Measurements from ENCODE around the gene DOCK2.

DOCK2 gene

DNA sequence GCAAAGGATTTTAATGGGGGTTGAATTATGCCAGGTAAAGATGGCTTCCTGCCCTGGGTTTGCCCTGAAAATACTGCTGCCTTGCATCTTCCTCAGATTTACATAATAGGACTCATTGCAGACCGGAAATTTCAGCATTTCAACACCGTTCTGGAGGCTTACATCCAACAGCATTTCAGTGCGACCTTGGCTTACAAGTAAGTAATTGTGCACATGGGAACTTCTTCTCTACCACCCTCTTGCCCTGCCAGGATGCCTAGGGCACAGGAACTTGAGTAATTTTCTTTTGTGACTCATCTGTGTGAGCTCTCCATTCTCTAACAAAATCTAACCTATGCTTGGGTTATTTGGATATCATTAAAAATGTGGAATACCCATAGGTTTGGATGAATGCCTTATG lies 80.2 kb downstream of the DOCK2 start:
- no peak overlapping the region for H3K4me3 ChIP-seq (ENCODE audit: severe bottlenecking)
- H3K27me3 ChIP-seq (ENCODE audit: insufficient read depth, poor library complexity, severe bottlenecking): no peaks in the 10 kb centered on the region
- H3K36me3 ChIP-seq (ENCODE audit: low read depth): no peaks in the 10 kb centered on the region
- peak; percentile 87 for DNase-seq (ENCODE audit: low spot score)
- TF ChIP-seq, protein P1, sequence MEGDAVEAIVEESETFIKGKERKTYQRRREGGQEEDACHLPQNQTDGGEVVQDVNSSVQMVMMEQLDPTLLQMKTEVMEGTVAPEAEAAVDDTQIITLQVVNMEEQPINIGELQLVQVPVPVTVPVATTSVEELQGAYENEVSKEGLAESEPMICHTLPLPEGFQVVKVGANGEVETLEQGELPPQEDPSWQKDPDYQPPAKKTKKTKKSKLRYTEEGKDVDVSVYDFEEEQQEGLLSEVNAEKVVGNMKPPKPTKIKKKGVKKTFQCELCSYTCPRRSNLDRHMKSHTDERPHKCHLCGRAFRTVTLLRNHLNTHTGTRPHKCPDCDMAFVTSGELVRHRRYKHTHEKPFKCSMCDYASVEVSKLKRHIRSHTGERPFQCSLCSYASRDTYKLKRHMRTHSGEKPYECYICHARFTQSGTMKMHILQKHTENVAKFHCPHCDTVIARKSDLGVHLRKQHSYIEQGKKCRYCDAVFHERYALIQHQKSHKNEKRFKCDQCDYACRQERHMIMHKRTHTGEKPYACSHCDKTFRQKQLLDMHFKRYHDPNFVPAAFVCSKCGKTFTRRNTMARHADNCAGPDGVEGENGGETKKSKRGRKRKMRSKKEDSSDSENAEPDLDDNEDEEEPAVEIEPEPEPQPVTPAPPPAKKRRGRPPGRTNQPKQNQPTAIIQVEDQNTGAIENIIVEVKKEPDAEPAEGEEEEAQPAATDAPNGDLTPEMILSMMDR (IDR thresholded peaks at IDR 0.05; ENCODE audit: poor library complexity, severe bottlenecking): no peak
- peak overlapping the region; percentile 77 for H3K27ac ChIP-seq (ENCODE audit: poor library complexity, severe bottlenecking)
- H3K9me3 ChIP-seq (ENCODE audit: severe bottlenecking): no peaks in the 10 kb centered on the region
- peaks cover 16% of the 10 kb centered on the region for H3K4me1 ChIP-seq (ENCODE audit: insufficient read depth, poor library complexity, severe bottlenecking)
- ATAC-seq (ENCODE audit: low read depth): peak; percentile 99

DNA sequence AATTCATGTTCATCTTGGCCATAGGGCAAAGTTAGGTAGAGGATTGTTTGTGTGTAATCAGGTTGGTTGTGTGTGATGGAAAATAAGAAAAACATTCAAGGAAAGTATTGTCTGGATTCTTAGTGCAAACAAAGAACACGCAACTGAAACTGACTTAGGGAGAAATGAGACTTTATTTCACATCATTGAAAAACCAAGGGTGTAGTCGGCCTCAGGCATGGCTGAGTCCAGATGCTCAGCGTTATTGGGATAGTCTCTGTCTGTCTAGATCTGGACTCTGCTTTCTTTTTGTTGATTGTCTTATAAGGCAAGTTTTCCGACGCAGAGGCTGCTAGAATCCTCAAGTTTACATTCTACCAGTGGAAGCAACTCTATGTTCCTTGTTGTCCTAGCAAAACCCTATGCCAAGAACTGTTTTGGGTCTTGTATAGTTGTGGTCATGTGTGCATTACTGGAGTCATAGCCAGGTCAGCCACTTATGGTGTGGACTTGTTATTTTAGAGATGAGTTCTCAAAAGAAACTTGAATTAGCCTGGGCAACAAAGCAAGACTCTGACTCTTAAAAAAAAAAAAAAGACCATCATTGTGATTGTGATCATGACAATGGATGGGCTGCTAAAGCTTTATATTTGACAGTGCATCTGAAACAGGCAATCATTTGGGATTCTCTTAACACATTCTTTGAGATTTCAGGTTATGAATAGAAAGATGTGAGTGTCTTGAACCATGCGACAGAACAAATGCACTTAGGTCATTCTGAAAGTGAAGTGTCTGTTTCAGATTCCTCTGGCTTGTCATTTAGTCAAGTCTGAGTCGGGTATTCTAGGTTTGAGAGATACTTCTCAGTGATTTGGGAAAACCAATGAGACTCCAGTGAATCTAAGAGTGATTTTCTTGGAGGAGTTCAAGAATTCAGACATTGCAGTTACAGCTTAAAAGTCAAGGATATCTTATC lies 82.6 kb downstream of the DOCK2 start:
- no peak for DNase-seq (ENCODE audit: low spot score)
- Histone ChIP-seq H3K4me3 (ENCODE audit: severe bottlenecking) (no peak overlapping the region), H3K9me3 (ENCODE audit: severe bottlenecking) (no peaks in the 10 kb centered on the region), H3K36me3 (ENCODE audit: low read depth) (no peaks in the 10 kb centered on the region), H3K27me3 (ENCODE audit: insufficient read depth, poor library complexity, severe bottlenecking) (no peaks in the 10 kb centered on the region), H3K4me1 (ENCODE audit: insufficient read depth, poor library complexity, severe bottlenecking) (peaks cover 16% of the 10 kb centered on the region), H3K27ac (ENCODE audit: poor library complexity, severe bottlenecking) (no peak overlapping the region)
- no peak for ATAC-seq (ENCODE audit: low read depth)
- TF ChIP-seq, protein P1 (IDR thresholded peaks at IDR 0.05; ENCODE audit: poor library complexity, severe bottlenecking): no peak

DNA sequence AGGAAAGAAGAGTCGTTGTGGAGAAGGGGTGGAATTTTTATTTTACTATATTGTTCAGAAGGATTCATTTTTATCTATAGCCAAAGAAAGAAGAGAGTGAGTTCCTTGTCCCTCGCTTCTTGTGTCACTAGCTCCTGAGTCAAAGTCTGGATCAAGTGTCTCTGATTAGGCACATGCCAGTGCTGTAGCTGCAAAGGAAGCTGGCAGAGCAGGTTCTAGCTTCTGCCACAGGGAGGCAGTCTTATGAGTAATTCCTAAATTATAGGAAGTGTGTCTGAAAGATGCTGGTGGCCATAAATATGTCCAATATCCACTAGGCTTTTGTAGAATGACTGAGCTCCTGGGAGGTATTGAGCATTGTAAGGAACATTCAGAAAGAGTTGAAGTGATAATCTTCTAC lies 84.7 kb downstream of the DOCK2 start:
- H3K36me3 ChIP-seq (ENCODE audit: low read depth): no peaks in the 10 kb centered on the region

DNA sequence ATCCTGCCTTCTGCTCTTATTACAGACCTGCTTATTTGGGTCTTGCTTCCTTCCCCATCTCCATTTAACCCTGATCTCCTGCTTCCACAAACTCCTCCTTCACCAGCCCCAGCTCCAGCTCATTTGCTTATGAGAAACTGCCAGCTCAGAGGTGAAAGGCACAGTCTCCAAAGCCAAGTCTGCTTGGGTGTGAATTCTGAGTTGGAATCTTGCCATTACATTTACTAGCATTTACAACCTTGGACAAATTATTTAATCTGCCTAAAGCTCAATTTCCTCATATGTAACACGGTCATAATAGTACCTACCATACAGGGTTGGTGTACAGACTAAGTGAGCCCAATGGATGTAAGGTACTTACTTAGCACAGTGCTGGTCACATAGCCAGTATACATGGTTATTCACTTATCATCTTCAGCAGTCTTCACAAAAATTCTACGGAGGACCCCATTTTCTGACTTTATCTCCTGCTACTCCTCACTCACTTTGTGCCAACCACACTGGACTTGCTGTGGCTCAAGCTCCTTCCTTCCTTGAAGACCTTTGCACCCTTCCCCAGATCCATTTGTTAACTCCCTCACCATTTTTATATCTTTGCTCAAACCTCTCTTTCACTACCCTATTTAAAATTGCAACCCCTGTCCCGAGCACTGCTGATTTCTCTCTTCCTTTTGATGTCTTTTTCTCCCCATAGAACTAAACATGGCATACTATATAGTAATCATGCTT lies 86.2 kb downstream of the DOCK2 start:
- no peak overlapping the region for H3K27ac ChIP-seq (ENCODE audit: poor library complexity, severe bottlenecking)
- TF ChIP-seq, protein P1 (IDR thresholded peaks at IDR 0.05; ENCODE audit: poor library complexity, severe bottlenecking): no peak
- no peaks in the 10 kb centered on the region for H3K4me1 ChIP-seq (ENCODE audit: insufficient read depth, poor library complexity, severe bottlenecking)
- DNase-seq (ENCODE audit: low spot score) (no peak), ATAC-seq (ENCODE audit: low read depth) (no peak)
- H3K36me3 ChIP-seq (ENCODE audit: low read depth): no peaks in the 10 kb centered on the region
- H3K27me3 ChIP-seq (ENCODE audit: insufficient read depth, poor library complexity, severe bottlenecking): no peaks in the 10 kb centered on the region
- H3K9me3 ChIP-seq (ENCODE audit: severe bottlenecking): no peaks in the 10 kb centered on the region
- no peak overlapping the region for H3K4me3 ChIP-seq (ENCODE audit: severe bottlenecking)

More for the DNA sequence above, 84.7 kb downstream of the DOCK2 start:
- TF ChIP-seq, protein P1 (IDR thresholded peaks at IDR 0.05; ENCODE audit: poor library complexity, severe bottlenecking): peak; percentile 9
- H3K9me3 ChIP-seq (ENCODE audit: severe bottlenecking): no peaks in the 10 kb centered on the region
- no peak for ATAC-seq (ENCODE audit: low read depth)
- H3K4me3 ChIP-seq (ENCODE audit: severe bottlenecking): no peak overlapping the region
- DNase-seq (ENCODE audit: low spot score): no peak
- H3K27ac ChIP-seq (ENCODE audit: poor library complexity, severe bottlenecking): no peak overlapping the region
- H3K27me3 ChIP-seq (ENCODE audit: insufficient read depth, poor library complexity, severe bottlenecking): no peaks in the 10 kb centered on the region
- H3K4me1 ChIP-seq (ENCODE audit: insufficient read depth, poor library complexity, severe bottlenecking): peaks cover 8% of the 10 kb centered on the region
